ENCODE results near the gene VAV3. TPM values are rescaled to one million over a fixed set of nuclear protein-coding genes. Genes with fewer than 3 reads are reported as not detected.

The VAV3 gene
- total and polyA plus RNA-seq, 2 of the 8 experiments (the other 6 are each of a cell fraction or from before 2014, with no cell fraction given): 2.9 to 7.9 TPM

GRCh38 chr1:107976431-107976830 is 11.5 kb upstream of the VAV3 start:
- no peak overlapping the region for H3K27ac ChIP-seq (ENCODE audit: low read depth, low read length)
- no peak overlapping the region for H3K4ac ChIP-seq (replicated peaks; ENCODE audit: insufficient read length, low read depth, low read length)
- no peaks in the 10 kb centered on the region for H3K79me1 ChIP-seq (ENCODE audit: low read depth, low read length)
- no peak overlapping the region for H2AFZ ChIP-seq (ENCODE audit: low read length)
- no peak overlapping the region for H2BK15ac ChIP-seq (ENCODE audit: low read length)
- no peak overlapping the region for H3K56ac ChIP-seq (replicated peaks; ENCODE audit: insufficient read length, low read depth, low read length)
- no peak overlapping the region for H4K91ac ChIP-seq (replicated peaks; ENCODE audit: insufficient read length, low read length)
- H3K4me3 ChIP-seq (ENCODE audit: extremely low read depth in 1 of 4, insufficient read depth in 2 of 4, low read depth in 3 of 4, low read length in 4 of 4): no peak overlapping the region
- no peak overlapping the region for H2BK120ac ChIP-seq (replicated peaks; ENCODE audit: low read depth, low read length)
- H3K9ac ChIP-seq (replicated peaks in 1 of 4; ENCODE audit: extremely low read depth in 1 of 4, low read depth in 3 of 4, low read length in 3 of 4): no peak overlapping the region
- H2BK20ac ChIP-seq (ENCODE audit: low read length): no peak overlapping the region
- no peak overlapping the region for H2BK12ac ChIP-seq (ENCODE audit: low read depth, low read length)
- FAIRE-seq (no peak), DNase-seq (ENCODE audit: low read depth in 1 of 2, low spot score in 2 of 2) (no peak)
- no peaks in the 10 kb centered on the region for H4K20me1 ChIP-seq (replicated peaks in 1 of 2; ENCODE audit: control insufficient read depth in 1 of 2, insufficient read depth in 2 of 2, low read length in 2 of 2)
- H3K9me3 ChIP-seq (ENCODE audit: insufficient read depth in 2 of 2, low read depth in 1 of 2, low read length in 1 of 2): no peaks in the 10 kb centered on the region
- CTCF ChIA-PET (ENCODE audit: partially characterized antibody): interaction anchor here (1.5 to 2.4 kb wide), 3 partner anchors 9 to 195 kb away, joined by 3 to 7 read pairs (median 7); no protein-coding TSS in a partner anchor
- H3K23ac ChIP-seq (ENCODE audit: insufficient read length): no peak overlapping the region
- no peak overlapping the region for H3K18ac ChIP-seq (ENCODE audit: extremely low read depth, low read length)
- H3K14ac ChIP-seq (ENCODE audit: insufficient read length): no peak overlapping the region
- H3K36me3 ChIP-seq (ENCODE audit: control insufficient read depth in 2 of 4, insufficient read depth in 4 of 4, low read length in 3 of 4): no peaks in the 10 kb centered on the region
- no peaks in the 10 kb centered on the region for H3K4me1 ChIP-seq (replicated peaks in 1 of 4; ENCODE audit: control insufficient read depth in 3 of 4, insufficient read depth in 4 of 4, low read length in 3 of 4)
- no peak overlapping the region for H4K5ac ChIP-seq (ENCODE audit: insufficient read length, low read depth, low read length)
- no peak overlapping the region for H4K8ac ChIP-seq (ENCODE audit: extremely low read depth, insufficient read depth, low read length)
- POLR2A ChIA-PET (ENCODE audit: partially characterized antibody): no interaction called here
- H3K79me2 ChIP-seq (ENCODE audit: control insufficient read depth in 1 of 2, insufficient read depth in 2 of 2, low read length in 2 of 2): no peaks in the 10 kb centered on the region
- 91% methylated on average over 3 of the region's 3 CpGs; no CpG with 5 or more reads in 1 of the 2 experiments for WGBS, 2 experiments (ENCODE audit: extremely low coverage in 1 of 2, insufficient coverage in 1 of 2, insufficient read length in 1 of 2, insufficient replicate concordance in 2 of 2, low coverage in 1 of 2, low lambda C conversion rate in 2 of 2, missing lambda C conversion rate in 1 of 2)
- H2AK5ac ChIP-seq (ENCODE audit: low read depth, low read length): no peak overlapping the region
- H3K27me3 ChIP-seq (replicated peaks in 1 of 4; ENCODE audit: control insufficient read depth in 3 of 4, extremely low read depth in 1 of 4, insufficient read depth in 3 of 4, low read length in 3 of 4): no peaks in the 10 kb centered on the region; a peak in 1 of 7 replicates
- no peak overlapping the region for H2BK5ac ChIP-seq (ENCODE audit: low read depth, low read length)
- H3K23me2 ChIP-seq (ENCODE audit: low read depth, low read length): no peaks in the 10 kb centered on the region; the same call in 1 of the 2 replicates
- H3K4me2 ChIP-seq (ENCODE audit: insufficient read depth in 1 of 2, low read depth in 2 of 2, low read length in 2 of 2): no peak overlapping the region
- TF ChIP-seq SUZ12 (IDR thresholded peaks at IDR 0.05; ENCODE audit: low read length) (no peak), RNF2 (IDR thresholded peaks at IDR 0.05; ENCODE audit: borderline replicate concordance, low read depth, low read length, missing control alignments, poor library complexity, severe bottlenecking) (no peak), POLR2A (IDR thresholded peaks at IDR 0.05; ENCODE audit: control extremely low read depth in 1 of 2, low read depth in 2 of 2, low read length in 2 of 2) (no peak), HDAC6 (IDR thresholded peaks at IDR 0.05; ENCODE audit: low read depth, low read length) (no peak), TCF12 (IDR thresholded peaks at IDR 0.05; ENCODE audit: low read depth, low read length) (no peak), SP2 (IDR thresholded peaks at IDR 0.05; ENCODE audit: low read length) (no peak), CTBP2 (IDR thresholded peaks at IDR 0.05; ENCODE audit: borderline replicate concordance, insufficient read depth, insufficient read length, low read length) (no peak), TEAD4 (IDR thresholded peaks at IDR 0.05; ENCODE audit: low read depth, low read length) (no peak), KDM1A (IDR thresholded peaks at IDR 0.05; ENCODE audit: borderline replicate concordance, low read length) (no peak), EP300 (IDR thresholded peaks at IDR 0.05; ENCODE audit: borderline replicate concordance in 1 of 2, low read depth in 2 of 2, low read length in 2 of 2) (no peak)
- TF ChIP-seq, protein P1, sequence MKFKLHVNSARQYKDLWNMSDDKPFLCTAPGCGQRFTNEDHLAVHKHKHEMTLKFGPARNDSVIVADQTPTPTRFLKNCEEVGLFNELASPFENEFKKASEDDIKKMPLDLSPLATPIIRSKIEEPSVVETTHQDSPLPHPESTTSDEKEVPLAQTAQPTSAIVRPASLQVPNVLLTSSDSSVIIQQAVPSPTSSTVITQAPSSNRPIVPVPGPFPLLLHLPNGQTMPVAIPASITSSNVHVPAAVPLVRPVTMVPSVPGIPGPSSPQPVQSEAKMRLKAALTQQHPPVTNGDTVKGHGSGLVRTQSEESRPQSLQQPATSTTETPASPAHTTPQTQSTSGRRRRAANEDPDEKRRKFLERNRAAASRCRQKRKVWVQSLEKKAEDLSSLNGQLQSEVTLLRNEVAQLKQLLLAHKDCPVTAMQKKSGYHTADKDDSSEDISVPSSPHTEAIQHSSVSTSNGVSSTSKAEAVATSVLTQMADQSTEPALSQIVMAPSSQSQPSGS (IDR thresholded peaks at IDR 0.05; ENCODE audit: low read length): no peak
- TF ChIP-seq, protein P2, sequence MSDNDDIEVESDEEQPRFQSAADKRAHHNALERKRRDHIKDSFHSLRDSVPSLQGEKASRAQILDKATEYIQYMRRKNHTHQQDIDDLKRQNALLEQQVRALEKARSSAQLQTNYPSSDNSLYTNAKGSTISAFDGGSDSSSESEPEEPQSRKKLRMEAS (IDR thresholded peaks at IDR 0.05): no peak
